Spinal cord (tissue), 10 donors: ENCODE results near the gene GOLIM4. TPM values are rescaled to one million over a fixed set of nuclear protein-coding genes. Genes with fewer than 3 reads are reported as not detected.

Experiments used
- DNase-seq, 6 donors: peaks; one replicate each; pipeline versions ENCODE4 v3.0.0 to v3.0.0-alpha.2; 2013 to 2015; ENCODE audit warnings: low spot score in 6 of 6, low read depth in 4 of 6
- H3K27ac ChIP-seq: one replicate; pipeline ENCODE4 v1.5.1; 2013; ENCODE audit warnings: low read depth, low read length, control low read depth
- H3K27me3 ChIP-seq: one replicate; pipeline ENCODE4 v1.6.1; 2013; ENCODE audit warnings: low read length; ENCODE audit not compliant: control insufficient read depth, insufficient read depth
- H3K36me3 ChIP-seq: one replicate; pipeline ENCODE4 v1.6.1; 2013; ENCODE audit warnings: low read length; ENCODE audit not compliant: control insufficient read depth, insufficient read depth
- H3K4me1 ChIP-seq: one replicate; pipeline ENCODE4 v1.6.1; 2013; ENCODE audit warnings: low read length; ENCODE audit not compliant: control insufficient read depth, insufficient read depth
- H3K4me3 ChIP-seq: one replicate; pipeline ENCODE4 v1.5.1; 2013; ENCODE audit warnings: low read depth, low read length, control low read depth
- H3K9me3 ChIP-seq: one replicate; pipeline ENCODE4 v1.6.1; 2013; ENCODE audit warnings: low read length; ENCODE audit not compliant: control insufficient read depth, insufficient read depth
- WGBS: methylation state at CpG from one replicate; pipeline ENCODE4 v1.1.5; 2013; ENCODE audit warnings: missing lambda C conversion rate; ENCODE audit not compliant: insufficient coverage; 5-methylcytosine and 5-hydroxymethylcytosine counted together
- polyA plus RNA-seq, 2 donors: library from polyadenylated mRNA; unstranded; fragments of 120-200 nt; gene quantifications; one replicate each; pipeline ENCODE4 v1.2.1, GENCODE V29; 2013; ENCODE audit not compliant: insufficient read length in 2 of 2
- total RNA-seq, 2 donors: library from RNA; depleted of rRNA in 1 of 2; stranded (reverse); fragments of 120-200 nt in 1 of 2; fragments of >200 nt in 1 of 2; gene quantifications; one replicate each; pipeline versions ENCODE4 v1.2.3 to v1.2.4, GENCODE V29; 2013 to 2014
- donor health status: healthy.

The GOLIM4 gene
- total and polyA plus RNA-seq, 4 donors = 61.8 to 90.2 (median 64.2) TPM

DNA sequence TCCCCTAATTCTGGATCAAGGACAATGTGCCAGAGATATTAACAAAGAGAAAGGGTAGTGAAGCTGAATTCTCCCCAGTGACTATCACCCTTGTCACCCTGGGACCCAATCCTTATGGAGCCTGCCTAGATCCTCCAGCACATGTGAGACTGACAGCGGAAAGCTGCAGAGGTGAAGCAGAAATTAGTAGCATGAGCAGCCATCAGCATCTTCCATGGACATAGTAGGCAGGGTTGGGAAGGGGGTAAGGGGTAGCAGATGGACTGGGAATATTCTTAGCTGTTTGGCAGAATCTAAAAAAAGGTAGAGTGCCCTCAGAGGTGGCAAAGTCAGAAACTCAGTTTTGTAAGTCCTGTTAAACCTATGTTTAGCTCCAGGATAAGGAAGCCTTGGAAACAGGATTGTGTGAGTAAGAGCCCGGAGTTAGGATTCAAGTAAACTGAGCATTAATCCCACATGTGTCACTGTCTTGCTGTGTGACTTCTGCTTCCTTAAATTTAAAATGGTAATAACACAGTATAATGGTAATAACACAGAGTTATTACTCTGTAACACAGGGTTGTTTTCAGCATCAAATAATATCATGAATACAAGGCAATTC is 14.5 kb downstream of the GOLIM4 start:
- H3K9me3 ChIP-seq = no peaks in the 10 kb centered on the region
- no peaks in the 10 kb centered on the region for H3K27me3 ChIP-seq
- 100% methylated on average over 1 of the region's 2 CpGs for WGBS
- no peaks in the 10 kb centered on the region for H3K4me1 ChIP-seq
- H3K4me3 ChIP-seq = no peak overlapping the region
- DNase-seq = no peak
- no peak overlapping the region for H3K27ac ChIP-seq
- H3K36me3 ChIP-seq = no peaks in the 10 kb centered on the region

DNA sequence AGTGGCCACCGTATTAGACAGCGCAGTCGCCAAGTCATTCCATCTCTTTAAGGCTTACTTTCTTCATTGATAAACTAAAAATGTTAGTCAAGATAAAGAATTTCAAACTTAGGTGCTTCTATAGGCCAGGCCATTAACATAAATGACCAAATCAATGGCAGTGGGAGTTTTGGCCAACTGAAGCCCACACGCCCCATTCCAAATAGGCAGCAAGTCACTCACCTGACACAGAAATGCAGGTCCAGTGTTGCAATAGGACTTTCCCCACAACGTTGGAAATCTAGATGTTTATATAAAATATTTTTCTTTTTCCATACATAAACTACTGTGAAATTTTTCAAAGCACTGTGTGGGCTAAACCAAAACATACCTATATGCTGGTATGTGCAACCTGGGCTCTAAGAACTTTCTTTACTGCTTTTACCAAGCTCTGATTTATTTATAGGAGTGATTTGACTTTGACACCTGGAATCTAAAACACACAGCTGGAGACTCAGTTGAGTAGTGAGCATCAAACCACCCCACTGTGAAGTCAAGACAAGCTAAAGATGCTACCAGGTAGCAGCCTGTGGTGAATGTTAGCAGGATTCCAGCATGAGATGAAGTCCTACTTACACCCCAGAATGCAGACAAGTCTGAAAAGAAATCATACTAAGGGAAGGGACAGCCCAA is 15.1 kb downstream of the GOLIM4 start:
- H3K36me3 ChIP-seq = no peaks in the 10 kb centered on the region
- WGBS = no CpG with 5 or more reads among the region's 5 CpGs
- H3K4me3 ChIP-seq = no peak overlapping the region
- H3K27ac ChIP-seq = no peak overlapping the region
- no peaks in the 10 kb centered on the region for H3K9me3 ChIP-seq
- H3K4me1 ChIP-seq = no peaks in the 10 kb centered on the region
- H3K27me3 ChIP-seq = no peaks in the 10 kb centered on the region
- no peak for DNase-seq

DNA sequence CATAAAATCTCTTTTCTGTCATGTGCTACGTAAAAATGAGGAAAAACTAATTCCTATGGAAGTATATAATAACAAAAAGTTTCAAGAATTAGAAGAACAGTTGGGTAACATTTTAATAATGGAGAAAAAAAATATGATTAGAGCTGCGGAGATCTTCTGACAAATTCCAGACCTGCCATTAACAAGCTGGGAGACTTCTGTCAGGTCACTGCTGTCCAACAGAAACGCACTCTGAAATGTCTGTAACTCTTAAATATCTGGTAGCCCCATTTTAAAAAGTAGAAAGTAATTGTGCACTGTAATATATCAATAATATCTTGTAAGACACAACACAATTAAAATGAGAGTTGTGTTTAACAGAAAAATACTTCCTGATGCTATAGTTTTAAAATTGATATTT is 15.7 kb downstream of the GOLIM4 start:
- H3K27me3 ChIP-seq = no peaks in the 10 kb centered on the region
- H3K4me1 ChIP-seq = no peaks in the 10 kb centered on the region
- no CpG with 5 or more reads among the region's 3 CpGs for WGBS
- H3K36me3 ChIP-seq = no peaks in the 10 kb centered on the region
- no peaks in the 10 kb centered on the region for H3K9me3 ChIP-seq
- no peak overlapping the region for H3K4me3 ChIP-seq
- no peak overlapping the region for H3K27ac ChIP-seq
- no peak for DNase-seq

DNA sequence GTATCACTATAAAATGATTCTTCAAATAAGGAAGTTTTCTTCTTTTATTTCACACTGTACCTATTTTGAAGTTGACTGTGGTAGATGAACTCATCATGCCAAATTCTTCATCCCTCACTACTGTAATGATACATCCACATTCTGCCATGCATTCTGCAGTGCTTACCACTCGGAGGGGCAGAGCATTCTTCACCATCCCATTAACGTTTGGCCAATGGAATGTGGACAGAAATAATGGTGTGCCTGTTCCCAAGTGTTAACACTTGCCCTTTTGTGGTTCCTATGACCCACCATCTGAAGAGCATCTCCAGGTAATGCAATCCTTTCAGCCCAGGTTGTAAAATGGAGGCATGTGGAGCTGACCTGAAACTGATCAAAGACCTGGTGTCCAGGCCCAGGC is 18.6 kb downstream of the GOLIM4 start:
- H3K27ac ChIP-seq = no peak overlapping the region
- H3K9me3 ChIP-seq = no peaks in the 10 kb centered on the region
- no peaks in the 10 kb centered on the region for H3K36me3 ChIP-seq
- no peaks in the 10 kb centered on the region for H3K4me1 ChIP-seq
- no peaks in the 10 kb centered on the region for H3K27me3 ChIP-seq
- no peak for DNase-seq
- no CpG with 5 or more reads among the region's 2 CpGs for WGBS
- H3K4me3 ChIP-seq = no peak overlapping the region

DNA sequence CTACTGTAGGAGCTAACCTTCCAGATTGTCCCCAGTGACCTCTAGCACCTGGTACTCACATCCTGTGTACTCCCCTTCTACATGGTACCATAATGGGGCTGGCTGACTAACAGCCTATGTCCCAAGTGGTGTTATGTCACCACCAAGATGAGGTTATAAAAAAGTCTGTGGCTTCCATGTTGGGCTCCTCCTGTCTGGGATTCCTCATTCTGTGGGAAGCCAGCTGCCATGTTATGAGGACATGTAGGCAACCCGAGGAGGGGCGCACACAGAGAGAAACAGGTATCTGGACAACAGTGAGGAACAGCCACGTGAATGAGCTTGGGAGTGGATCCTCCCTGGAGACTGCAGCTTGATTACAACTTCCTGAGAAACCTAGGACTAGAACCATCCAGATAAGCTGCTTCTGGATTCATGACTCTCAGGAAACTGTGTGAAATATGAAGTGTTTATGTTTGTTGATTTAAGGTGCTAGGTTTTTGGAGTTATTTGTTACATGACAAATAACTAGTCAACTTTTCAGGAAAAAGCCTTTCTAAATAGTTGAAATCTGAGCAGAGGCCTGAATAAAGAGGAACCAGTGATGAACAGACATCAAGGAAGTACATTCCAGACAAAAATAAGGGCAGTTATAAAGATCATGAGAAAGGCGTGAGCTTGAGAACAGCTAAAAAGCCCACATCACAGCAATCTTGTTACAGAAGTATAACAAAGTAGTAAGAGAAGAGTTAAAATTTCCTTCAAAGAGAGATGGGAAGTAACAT is 21.7 kb downstream of the GOLIM4 start:
- Histone ChIP-seq H3K4me3 (no peak overlapping the region), H3K4me1 (no peaks in the 10 kb centered on the region), H3K27ac (no peak overlapping the region), H3K36me3 (no peaks in the 10 kb centered on the region), H3K9me3 (no peaks in the 10 kb centered on the region), H3K27me3 (no peaks in the 10 kb centered on the region)
- DNase-seq = no peak
- 82% methylated on average over 3 of the region's 4 CpGs for WGBS

DNA sequence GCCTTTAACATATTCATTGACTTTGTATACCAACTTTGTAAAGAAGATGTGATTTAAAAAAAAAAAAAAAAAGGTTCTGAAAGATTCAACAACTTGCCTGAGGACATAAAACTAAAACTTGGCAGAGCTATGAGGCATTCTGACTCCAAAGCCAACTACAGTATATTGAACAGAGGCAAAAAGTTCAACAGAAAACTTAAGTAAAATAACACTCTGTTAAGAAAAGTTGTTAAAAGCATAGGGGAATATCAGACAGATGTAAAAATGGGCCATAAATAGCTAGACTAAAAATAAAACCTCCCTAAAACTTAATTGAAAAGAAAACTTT is 23.4 kb downstream of the GOLIM4 start:
- Histone ChIP-seq H3K27ac (no peak overlapping the region), H3K4me1 (no peaks in the 10 kb centered on the region), H3K4me3 (no peak overlapping the region), H3K27me3 (no peaks in the 10 kb centered on the region), H3K36me3 (no peaks in the 10 kb centered on the region), H3K9me3 (no peaks in the 10 kb centered on the region)
- DNase-seq = no peak

DNA sequence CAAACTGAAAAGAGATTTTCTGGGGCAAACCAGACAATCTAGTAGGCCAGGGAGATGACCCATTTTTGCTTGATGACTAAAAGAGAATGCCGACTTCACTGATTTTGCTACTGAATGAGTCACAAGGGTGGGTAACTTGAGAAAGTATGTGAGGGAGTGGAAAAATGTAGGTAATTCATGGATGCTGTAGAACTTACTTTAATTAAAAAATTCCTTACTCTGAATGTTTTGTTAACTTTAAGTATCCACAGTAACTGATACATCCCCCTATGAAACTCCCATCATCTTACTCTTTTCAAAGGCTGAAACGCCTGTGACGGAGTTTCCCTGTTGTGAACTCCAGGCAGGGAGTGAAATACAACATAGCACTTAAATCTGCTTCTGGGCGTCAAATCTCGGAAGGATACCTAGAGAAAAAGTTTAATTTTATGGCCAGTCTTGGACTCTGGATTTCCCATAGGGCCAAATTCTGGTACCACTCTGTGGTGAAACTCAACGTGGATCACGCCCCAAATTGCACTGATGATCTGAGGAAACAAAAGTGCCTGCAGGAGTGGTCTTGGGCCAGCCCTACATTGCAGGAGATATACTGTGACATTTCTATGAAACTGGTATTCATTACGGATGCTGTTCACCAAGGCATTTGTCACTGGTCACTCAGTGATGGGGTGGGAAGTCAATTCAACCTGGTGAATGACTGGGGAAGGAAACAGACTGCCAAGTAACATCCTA is 24.0 kb downstream of the GOLIM4 start:
- no peak overlapping the region for H3K4me3 ChIP-seq
- no peaks in the 10 kb centered on the region for H3K36me3 ChIP-seq
- no peak overlapping the region for H3K27ac ChIP-seq
- DNase-seq = peak in 1 of 6 donors; percentile 30
- no peaks in the 10 kb centered on the region for H3K9me3 ChIP-seq
- no peaks in the 10 kb centered on the region for H3K4me1 ChIP-seq
- no peaks in the 10 kb centered on the region for H3K27me3 ChIP-seq
- 67% methylated on average over 5 of the region's 8 CpGs for WGBS

DNA sequence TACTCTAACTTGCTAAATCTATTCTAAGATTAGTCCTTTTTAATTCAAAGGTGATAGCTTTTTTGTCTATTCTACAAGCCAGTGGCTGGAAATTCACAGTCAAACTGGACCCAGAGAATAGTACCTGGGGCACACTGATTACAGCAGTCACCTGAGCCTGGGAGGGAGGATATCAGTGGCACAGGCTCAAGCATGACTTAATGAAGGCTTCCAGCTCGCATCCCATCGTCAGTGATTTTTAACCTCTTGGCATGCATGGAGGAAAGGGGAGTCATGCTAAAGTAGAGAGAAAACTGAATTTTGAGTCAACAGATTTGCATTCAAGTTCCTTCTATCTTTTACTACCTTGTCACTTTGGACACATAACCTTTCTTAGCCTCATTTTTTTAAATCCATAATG is 24.8 kb downstream of the GOLIM4 start:
- H3K27me3 ChIP-seq = no peaks in the 10 kb centered on the region
- no peaks in the 10 kb centered on the region for H3K36me3 ChIP-seq
- H3K4me3 ChIP-seq = no peak overlapping the region
- H3K9me3 ChIP-seq = no peaks in the 10 kb centered on the region
- DNase-seq = no peak
- no peaks in the 10 kb centered on the region for H3K4me1 ChIP-seq
- WGBS = no CpG with 5 or more reads among the region's 2 CpGs
- H3K27ac ChIP-seq = peak overlapping the region; percentile 6

DNA sequence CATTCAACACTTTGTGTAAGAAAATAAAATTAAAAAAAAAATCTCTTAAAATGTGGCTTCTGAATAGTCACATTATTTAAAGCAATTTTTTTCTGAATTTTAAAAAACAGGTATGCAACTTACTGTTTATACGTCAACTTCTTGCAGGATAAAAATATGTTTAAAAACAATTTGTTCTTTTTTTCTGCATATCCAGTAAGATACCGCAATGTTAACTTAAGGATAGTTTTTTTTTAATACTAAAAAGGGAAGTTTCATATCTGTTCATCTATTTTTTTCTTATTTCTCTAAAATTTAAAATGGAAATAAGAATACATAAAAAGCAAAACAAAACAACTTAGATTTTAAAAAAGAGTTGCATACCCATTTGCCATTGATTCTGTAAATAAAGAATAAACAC is 27.4 kb downstream of the GOLIM4 start:
- H3K4me1 ChIP-seq = no peaks in the 10 kb centered on the region
- H3K4me3 ChIP-seq = no peak overlapping the region
- no CpG with 5 or more reads among the region's 2 CpGs for WGBS
- no peaks in the 10 kb centered on the region for H3K27me3 ChIP-seq
- no peak overlapping the region for H3K27ac ChIP-seq
- H3K9me3 ChIP-seq = no peaks in the 10 kb centered on the region
- no peak for DNase-seq
- H3K36me3 ChIP-seq = no peaks in the 10 kb centered on the region
